Stimulated activated CD8-positive, alpha-beta memory T cell treated with anti-CD3 and anti-CD28 coated beads, Interleukin-7, amount 100 ng/mL, for 48 hours (primary cell): ENCODE results near the gene PMAIP1.

Experiments used
- DNase-seq, 2 donors: peaks; one replicate each; pipeline ENCODE4 v3.0.0-alpha.2; 2020; ENCODE audit warnings: low read depth in 1 of 2; ENCODE audit errors: extremely low read depth in 1 of 2

The PMAIP1 gene

DNA sequence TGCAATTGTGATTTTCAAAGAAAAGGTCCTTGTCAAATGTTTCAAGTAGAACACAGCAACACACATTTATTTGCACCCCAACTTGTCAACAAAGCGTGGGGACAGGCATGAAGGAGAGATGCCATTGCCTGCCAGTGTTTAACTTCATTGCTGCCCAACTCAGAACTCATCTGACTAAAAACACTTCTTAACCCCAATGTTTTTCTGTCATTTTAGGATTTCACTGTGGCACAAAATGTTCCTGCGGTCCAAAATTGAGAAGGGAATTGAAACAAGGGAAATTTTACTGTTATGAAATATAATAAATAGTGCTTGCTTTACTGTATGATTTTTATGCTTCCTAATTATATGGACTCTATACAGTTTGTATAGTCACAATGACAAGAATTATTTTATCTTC lies 45.7 kb downstream of the PMAIP1 start:
- no peak for DNase-seq

DNA sequence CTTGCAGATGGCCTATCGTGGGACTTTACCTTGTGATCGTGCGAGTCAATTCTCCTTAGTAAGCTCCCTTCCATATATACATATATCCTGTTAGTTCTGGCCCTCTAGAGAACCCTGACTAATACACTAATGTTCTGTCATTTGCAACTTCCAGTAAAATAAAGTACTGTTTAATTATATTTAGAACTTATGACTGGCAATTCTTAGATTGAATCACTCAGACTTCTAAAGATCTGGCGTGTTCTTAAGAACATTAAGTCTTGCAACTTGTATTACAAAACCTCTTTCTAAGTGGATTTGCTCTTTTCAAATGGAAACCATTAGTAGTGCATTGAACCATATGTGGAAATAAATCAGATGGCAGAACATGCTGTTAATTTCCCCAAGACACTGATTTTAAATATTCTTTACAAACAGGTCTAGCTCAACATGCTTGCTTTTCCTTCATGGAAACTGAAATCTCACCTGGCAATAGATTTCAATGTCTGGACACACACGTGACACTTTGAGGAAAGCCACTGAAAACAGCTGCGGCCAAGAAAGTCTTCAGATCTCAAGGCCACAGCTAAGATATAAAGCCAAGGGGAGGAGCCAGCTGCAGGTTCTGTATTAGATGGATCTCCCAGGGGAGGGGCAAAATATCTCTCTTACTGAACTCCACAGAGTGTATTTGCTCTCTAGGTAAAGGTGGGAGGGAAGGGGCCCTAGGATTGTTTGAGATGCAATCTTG lies 50.6 kb downstream of the PMAIP1 start:
- DNase-seq, result no peak

DNA sequence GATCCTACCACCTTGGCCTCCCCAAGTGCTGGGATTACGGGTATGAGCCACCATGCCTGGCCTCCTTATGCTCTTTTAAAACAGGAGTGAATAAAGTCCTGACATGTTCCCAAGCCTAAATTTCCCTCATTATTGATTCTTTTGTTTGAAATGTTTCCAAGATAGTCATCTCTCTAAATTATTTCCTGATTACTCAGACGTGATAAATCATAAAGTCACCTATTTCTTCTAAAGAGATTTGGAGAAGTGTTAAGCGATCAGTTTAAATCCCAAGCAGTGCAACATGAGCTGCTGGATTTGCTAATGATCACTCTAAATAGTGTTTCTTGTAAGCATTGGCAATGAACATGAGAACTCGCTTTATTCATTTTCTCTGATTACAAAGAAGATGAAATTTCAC lies 51.8 kb downstream of the PMAIP1 start:
- DNase-seq, result no peak

DNA sequence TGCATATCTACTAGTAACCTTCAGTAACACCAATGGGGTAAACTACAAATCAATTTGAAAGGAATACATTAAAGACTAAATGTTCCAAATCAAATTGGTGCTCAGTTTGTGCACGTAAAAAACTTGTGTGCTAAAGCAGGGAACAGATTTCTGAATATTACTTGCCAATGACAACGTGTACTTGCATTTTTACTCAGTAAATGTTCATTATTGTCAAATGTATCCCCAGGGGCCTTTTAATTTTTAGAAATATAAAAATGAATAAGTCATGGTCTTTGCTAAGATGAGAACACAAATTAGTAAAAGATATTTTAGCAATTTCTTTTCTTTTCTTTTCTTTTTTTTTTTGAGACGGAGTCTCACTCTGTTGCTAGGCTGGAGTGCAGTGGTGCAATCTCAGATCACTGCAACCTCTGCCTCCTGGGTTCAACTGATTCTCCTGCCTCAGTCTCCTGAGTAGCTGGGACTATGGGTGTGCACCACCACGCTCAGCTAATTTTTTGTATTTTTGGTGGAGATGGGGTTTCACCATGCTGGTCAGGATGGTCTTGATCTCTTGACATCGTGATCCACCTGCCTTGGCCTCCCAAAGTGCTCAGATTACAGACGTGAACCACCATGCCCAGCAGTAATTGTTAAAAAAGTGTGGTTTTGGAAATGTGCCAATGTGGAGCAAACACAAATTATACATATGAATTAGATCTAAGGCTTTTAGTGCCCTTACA lies 52.6 kb downstream of the PMAIP1 start:
- no peak for DNase-seq
